ENCODE results near the gene TTR. TPM values are rescaled to one million over a fixed set of nuclear protein-coding genes. Genes with fewer than 3 reads are reported as not detected.

Gene TTR
- polyA plus RNA-seq, 1 of the 3 experiments (the other 2 are of a cell fraction): not detected

- TF ChIP-seq MAX (IDR thresholded peaks at IDR 0.05; ENCODE audit: low read depth): no peak
- TF ChIP-seq YY1 (IDR thresholded peaks at IDR 0.05; ENCODE audit: low read depth): no peak
- TF ChIP-seq IRF3 (IDR thresholded peaks at IDR 0.05; ENCODE audit: low read depth, low read length): no peak
- TF ChIP-seq ELF1 (IDR thresholded peaks at IDR 0.05): no peak
- no peak for TF ChIP-seq EP300 (IDR thresholded peaks at IDR 0.05; ENCODE audit: borderline replicate concordance in 1 of 2, low read depth in 1 of 2, low read length in 1 of 2)
- no peak for TF ChIP-seq JUND (IDR thresholded peaks at IDR 0.05)
- TF ChIP-seq CHD2 (IDR thresholded peaks at IDR 0.05; ENCODE audit: low read length, partially characterized antibody): no peak
- no peak for TF ChIP-seq SIN3A (IDR thresholded peaks at IDR 0.05; ENCODE audit: borderline replicate concordance, low read depth, low read length)
- TF ChIP-seq REST (IDR thresholded peaks at IDR 0.05; ENCODE audit: low read depth, low read length): no peak
- no peak for TF ChIP-seq POLR2AphosphoS5 (IDR thresholded peaks at IDR 0.05; ENCODE audit: low read depth, low read length)
Measured at GRCh38 chr18:31636387-31636786, 44.7 kb downstream of the TTR start (continued).

GRCh38 chr18:31637445-31637844, 45.8 kb downstream of the TTR start:
- no peak overlapping the region for H3K4me2 ChIP-seq
- no peak for DNase-seq
- no peaks in the 10 kb centered on the region for H3F3A ChIP-seq (replicated peaks; ENCODE audit: insufficient read depth)
- no peak overlapping the region for H3K9ac ChIP-seq
- H3K9me2 ChIP-seq: no peaks in the 10 kb centered on the region
- no peak overlapping the region for H3K27ac ChIP-seq (ENCODE audit: low read depth in 2 of 2, low read length in 1 of 2)
- H3K4me3 ChIP-seq (ENCODE audit: low read depth in 2 of 2, low read length in 1 of 2): no peak overlapping the region
- no peaks in the 10 kb centered on the region for H4K20me1 ChIP-seq (ENCODE audit: insufficient read depth)
- POLR2A ChIA-PET: no interaction called here
- H3K79me2 ChIP-seq (ENCODE audit: insufficient read depth): no peaks in the 10 kb centered on the region
- CTCF ChIA-PET: no interaction called here
- H3K4me1 ChIP-seq (ENCODE audit: control insufficient read depth in 1 of 2, insufficient read depth in 2 of 2, low read depth in 1 of 2, low read length in 1 of 2): no peaks in the 10 kb centered on the region
- no peak overlapping the region for H2AFZ ChIP-seq (ENCODE audit: low read depth)
- no peaks in the 10 kb centered on the region; the same call in 1 of the 2 replicates for H3K9me3 ChIP-seq
- no peak for TF ChIP-seq SMC3 (IDR thresholded peaks at IDR 0.05; ENCODE audit: low read depth, low read length)
- no peak for TF ChIP-seq ZBTB33 (IDR thresholded peaks at IDR 0.05; ENCODE audit: borderline replicate concordance, low read depth)
- TF ChIP-seq REST (IDR thresholded peaks at IDR 0.05; ENCODE audit: low read depth, low read length): no peak
- no peak for TF ChIP-seq GABPA (IDR thresholded peaks at IDR 0.05; ENCODE audit: low read depth)
- TF ChIP-seq YY1 (IDR thresholded peaks at IDR 0.05; ENCODE audit: low read depth): no peak
- TF ChIP-seq RFX5 (IDR thresholded peaks at IDR 0.05; ENCODE audit: low read length): no peak
- no peak for TF ChIP-seq CHD2 (IDR thresholded peaks at IDR 0.05; ENCODE audit: low read length, partially characterized antibody)
- TF ChIP-seq SIN3A (IDR thresholded peaks at IDR 0.05; ENCODE audit: borderline replicate concordance, low read depth, low read length): no peak
- TF ChIP-seq IRF3 (IDR thresholded peaks at IDR 0.05; ENCODE audit: low read depth, low read length): no peak
- TF ChIP-seq ELF1 (IDR thresholded peaks at IDR 0.05): no peak
- no peak for TF ChIP-seq NRF1 (IDR thresholded peaks at IDR 0.05; ENCODE audit: low read depth, low read length)
- no peak for TF ChIP-seq GATA2 (CRISPR knock-in tag; IDR thresholded peaks at IDR 0.05)
- no peak for TF ChIP-seq MXI1 (IDR thresholded peaks at IDR 0.05; ENCODE audit: low read depth, low read length)
- TF ChIP-seq NFIC (IDR thresholded peaks at IDR 0.05; ENCODE audit: borderline replicate concordance): no peak
- no peak for TF ChIP-seq TEAD4 (IDR thresholded peaks at IDR 0.05; ENCODE audit: borderline replicate concordance, insufficient read depth)
- H3K27me3 ChIP-seq (ENCODE audit: insufficient read depth): no peaks in the 10 kb centered on the region
- WGBS (ENCODE audit: low lambda C conversion rate): 95% methylated on average over 3 of the region's 3 CpGs
- no peaks in the 10 kb centered on the region for H3K36me3 ChIP-seq (replicated peaks in 1 of 2; ENCODE audit: control insufficient read depth in 1 of 2, insufficient read depth in 2 of 2, low read length in 1 of 2)
